PC-3 (cell line): Measurements from ENCODE around the gene RASAL1. TPM values are rescaled to one million over a fixed set of nuclear protein-coding genes. Genes with fewer than 3 reads are reported as not detected.
A peak's percentile ranks its signal among the peaks of the same experiment; 100 is the strongest.

Experiments
- ATAC-seq: fragments of 200-7000 bp; cut with Tn5 transposase; 2 replicates; pipeline ENCODE4 v1.9.1; 2020; ENCODE audit warnings: mild to moderate bottlenecking, moderate library complexity
- BruUV-seq: library from RNA; stranded (reverse); fragments of 400-500 nt; replicated peaks from 2 replicates; lab custom pipeline; 2021; lab: Mats Ljungman, UMichigan
- CTCF ChIA-PET: fragments of 300-600 bp; sonication (Branson Sonifier 250); formaldehyde crosslinking; loops from one replicate; lab custom pipeline; 2022; ENCODE audit warnings: antibody characterized with exemption; lab: Charles Lee
- POLR2A ChIA-PET: fragments of 300-600 bp; sonication (Branson Sonifier 250); formaldehyde crosslinking; loops from one replicate; lab custom pipeline; 2022; ENCODE audit warnings: antibody characterized with exemption; ENCODE audit not compliant: unreplicated experiment; lab: Charles Lee
- DNase-seq: peaks from one replicate; pipeline ENCODE4 v3.0.0-alpha.2; 2015
- H2AFZ ChIP-seq: fragments of 300-600 bp; sonication (generic); 2 replicates; pipeline ENCODE4 v1.6.0; 2016; ENCODE audit warnings: antibody characterized with exemption, low read length
- H3F3A ChIP-seq: fragments of 300-600 bp; sonication (generic); one replicate; pipeline ENCODE4 v1.6.0; 2017; ENCODE audit warnings: antibody characterized with exemption, low read length, control low read depth, mild to moderate bottlenecking; ENCODE audit not compliant: unreplicated experiment
- H3K27ac ChIP-seq: fragments of 300-600 bp; sonication (generic); 2 replicates; pipeline ENCODE4 v1.5.1; 2016; ENCODE audit warnings: mild to moderate bottlenecking, low read length
- H3K27me3 ChIP-seq: fragments of 300-600 bp; sonication (generic); 2 replicates; pipeline ENCODE4 v1.6.1; 2016; ENCODE audit warnings: low read length, mixed read lengths
- H3K36me3 ChIP-seq: fragments of 300-600 bp; sonication (generic); 2 replicates; pipeline ENCODE4 v1.6.1; 2016; ENCODE audit warnings: low read depth, mixed run types, low read length, mixed read lengths
- H3K4me1 ChIP-seq: fragments of 300-600 bp; sonication (generic); 2 replicates; pipeline ENCODE4 v1.5.1; 2016; ENCODE audit warnings: low read length; ENCODE audit not compliant: insufficient read depth
- H3K4me2 ChIP-seq: fragments of 300-600 bp; sonication (generic); 2 replicates; pipeline ENCODE4 v1.6.0; 2016; ENCODE audit warnings: low read length
- H3K4me3 ChIP-seq: fragments of 300-600 bp; sonication (generic); 2 replicates; pipeline ENCODE4 v1.5.1; 2016; ENCODE audit warnings: mild to moderate bottlenecking, low read length, mixed read lengths
- H3K79me2 ChIP-seq: fragments of 300-600 bp; sonication (generic); 2 replicates; pipeline ENCODE4 v1.6.1; 2017; ENCODE audit warnings: low read length, mixed read lengths
- H3K9ac ChIP-seq: fragments of 300-600 bp; sonication (generic); 2 replicates; pipeline ENCODE4 v1.6.0; 2016; ENCODE audit warnings: mild to moderate bottlenecking, low read length
- H3K9me2 ChIP-seq: fragments of 300-600 bp; sonication (generic); replicated peaks from 2 replicates; pipeline ENCODE4 v1.6.1; 2016; ENCODE audit warnings: mixed run types, low read length, mixed read lengths
- H3K9me3 ChIP-seq: fragments of 300-600 bp; sonication (generic); 2 replicates; pipeline ENCODE4 v1.6.1; 2016; ENCODE audit warnings: low read length, mixed read lengths
- H4K20me1 ChIP-seq: fragments of 300-600 bp; sonication (generic); 2 replicates; pipeline ENCODE4 v1.6.1; 2016; ENCODE audit warnings: low read length, mixed read lengths
- EZH2 ChIP-seq: fragments of 300-600 bp; sonication (generic); IDR thresholded peaks from one replicate; pipeline ENCODE4 v1.6.1; 2017; ENCODE audit warnings: antibody characterized with exemption, mild to moderate bottlenecking, low read length; ENCODE audit not compliant: unreplicated experiment
- EZH2phosphoT487 ChIP-seq: fragments of 300-600 bp; sonication (generic); IDR thresholded peaks from 2 replicates; pipeline ENCODE4 v1.6.1; 2018; ENCODE audit warnings: mild to moderate bottlenecking, antibody characterized with exemption, low read length, borderline replicate concordance
- intact Hi-C: fragments of 100-400 bp; cut with micrococcal nuclease; formaldehyde crosslinking; loops from 2 replicates; pipeline ENCODE4 v1.9.0; 2023
- total RNA-seq: library from RNA; depleted of rRNA; stranded (reverse); fragments of >200 nt; gene quantifications from 2 replicates; pipeline ENCODE4 v1.2.3, GENCODE V29; 2014
- TF ChIP-seq, protein P1 (sequence below): fragments of 300-600 bp; sonication (generic); conservative IDR thresholded peaks from 2 replicates; pipeline ENCODE4 v1.5.1; 2017; ENCODE audit warnings: antibody characterized with exemption, low read depth, mild to moderate bottlenecking, low read length

Gene RASAL1
- total RNA-seq, 1 experiment from 2014 or later, result 0.66 TPM

DNA sequence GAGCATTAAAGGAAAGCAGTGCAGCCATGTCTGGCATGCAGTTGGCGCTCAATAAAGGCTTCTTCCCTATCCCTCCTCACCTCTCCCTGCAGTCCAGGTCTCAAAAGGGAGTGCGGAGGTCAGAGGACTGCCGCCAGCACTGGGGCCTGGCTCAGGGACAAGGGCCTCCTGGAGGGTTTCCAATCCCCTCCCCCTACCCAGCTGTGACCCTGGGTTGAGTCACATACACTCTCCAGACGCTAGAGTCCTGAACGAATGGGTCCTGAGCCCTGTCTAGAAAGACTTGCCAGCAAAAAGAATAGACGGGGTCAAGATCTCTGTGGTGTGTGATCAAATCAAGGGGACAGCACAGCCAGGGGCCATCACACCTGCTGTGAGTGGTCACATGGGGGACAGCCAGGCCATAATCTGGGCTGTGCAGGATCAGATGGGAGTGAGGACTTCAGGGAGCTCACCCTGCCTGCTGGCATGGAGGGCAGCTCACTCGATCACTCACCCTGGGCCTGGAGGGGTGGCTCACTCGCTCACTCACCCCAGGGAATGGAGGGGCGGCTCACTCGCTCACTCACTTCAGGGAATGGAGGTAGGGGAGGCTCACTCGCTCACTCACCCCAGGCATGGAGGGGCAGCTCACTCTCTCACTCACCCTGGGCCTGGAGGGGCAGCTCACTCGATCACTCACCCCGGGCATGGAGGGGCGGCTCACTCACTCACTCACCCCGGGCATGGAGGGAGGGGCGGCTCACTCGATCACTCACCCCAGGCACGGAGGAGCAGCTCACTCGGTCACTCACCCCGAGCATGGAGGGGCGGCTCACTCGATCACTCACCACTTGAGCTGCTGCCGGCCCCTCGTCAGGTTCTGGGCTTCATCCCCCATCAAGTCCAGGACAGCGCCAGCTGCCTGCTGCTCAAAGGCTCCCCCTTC lies 26.8 kb upstream of the RASAL1 start:
- H3K79me2 ChIP-seq, result no peaks in the 10 kb centered on the region
- H3K4me3 ChIP-seq, result no peak overlapping the region
- no TSS peak for BruUV-seq
- H3K4me2 ChIP-seq, result no peak overlapping the region
- ATAC-seq (peak; percentile 52), DNase-seq (peak; percentile 49)
- ChIA-PET POLR2A (interaction anchor here (0.5 kb wide), 1 partner anchor 61 kb away, joined by 7 read pairs; no protein-coding TSS in a partner anchor), CTCF (no interaction called here)
- no peaks in the 10 kb centered on the region for H3K9me3 ChIP-seq
- peaks cover 15% of the 10 kb centered on the region; the same call in 1 of the 2 replicates for H4K20me1 ChIP-seq
- no peak overlapping the region for H3K9ac ChIP-seq
- intact Hi-C loops, result no loop called here
- H3K36me3 ChIP-seq, result peaks cover 82% of the 10 kb centered on the region
- no peaks in the 10 kb centered on the region for H3K27me3 ChIP-seq
- TF ChIP-seq EZH2phosphoT487 (no peak), EZH2 (no peak)
- TF ChIP-seq, protein P1, sequence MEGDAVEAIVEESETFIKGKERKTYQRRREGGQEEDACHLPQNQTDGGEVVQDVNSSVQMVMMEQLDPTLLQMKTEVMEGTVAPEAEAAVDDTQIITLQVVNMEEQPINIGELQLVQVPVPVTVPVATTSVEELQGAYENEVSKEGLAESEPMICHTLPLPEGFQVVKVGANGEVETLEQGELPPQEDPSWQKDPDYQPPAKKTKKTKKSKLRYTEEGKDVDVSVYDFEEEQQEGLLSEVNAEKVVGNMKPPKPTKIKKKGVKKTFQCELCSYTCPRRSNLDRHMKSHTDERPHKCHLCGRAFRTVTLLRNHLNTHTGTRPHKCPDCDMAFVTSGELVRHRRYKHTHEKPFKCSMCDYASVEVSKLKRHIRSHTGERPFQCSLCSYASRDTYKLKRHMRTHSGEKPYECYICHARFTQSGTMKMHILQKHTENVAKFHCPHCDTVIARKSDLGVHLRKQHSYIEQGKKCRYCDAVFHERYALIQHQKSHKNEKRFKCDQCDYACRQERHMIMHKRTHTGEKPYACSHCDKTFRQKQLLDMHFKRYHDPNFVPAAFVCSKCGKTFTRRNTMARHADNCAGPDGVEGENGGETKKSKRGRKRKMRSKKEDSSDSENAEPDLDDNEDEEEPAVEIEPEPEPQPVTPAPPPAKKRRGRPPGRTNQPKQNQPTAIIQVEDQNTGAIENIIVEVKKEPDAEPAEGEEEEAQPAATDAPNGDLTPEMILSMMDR, result no peak
- H3K9me2 ChIP-seq, result no peaks in the 10 kb centered on the region
- peaks cover 9% of the 10 kb centered on the region for H3K4me1 ChIP-seq
- no peaks in the 10 kb centered on the region for H3F3A ChIP-seq
- no peak overlapping the region for H2AFZ ChIP-seq
- H3K27ac ChIP-seq, result no peak overlapping the region

DNA sequence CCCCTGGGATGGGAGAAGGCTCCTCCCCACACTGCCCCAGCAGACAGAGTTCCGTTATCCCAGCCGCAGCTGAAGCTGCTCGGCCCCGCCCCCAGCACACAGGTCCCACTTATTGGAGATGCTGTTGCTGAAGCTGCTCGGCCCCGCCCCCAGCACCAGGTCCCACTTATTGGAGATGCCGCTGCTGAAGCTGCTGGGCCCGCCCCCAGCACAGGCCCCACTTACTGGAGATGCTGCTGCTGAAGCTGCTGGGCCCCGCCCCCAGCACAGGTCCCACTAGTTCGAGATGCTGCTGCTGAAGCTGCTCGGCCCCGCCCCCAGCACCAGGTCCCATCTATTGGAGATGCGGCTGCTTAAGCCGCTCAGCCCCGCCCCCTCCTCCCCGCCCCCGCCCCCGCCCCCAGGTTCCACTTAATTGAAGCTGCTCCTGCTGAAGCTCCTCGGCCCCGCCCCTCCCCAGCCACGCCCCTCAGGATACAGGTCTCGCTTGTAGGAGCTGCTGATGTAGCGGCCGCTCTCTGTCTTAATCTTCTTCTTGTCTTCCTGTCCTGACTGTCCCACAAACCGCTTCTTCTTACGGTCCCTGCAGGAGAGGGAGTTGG lies 26.0 kb upstream of the RASAL1 start:
- POLR2A ChIA-PET, result no interaction called here

More for the DNA sequence above, 26.0 kb upstream of the RASAL1 start:
- H3K9me2 ChIP-seq, result no peaks in the 10 kb centered on the region
- H3K4me3 ChIP-seq, result no peak overlapping the region
- peaks cover 9% of the 10 kb centered on the region for H3K4me1 ChIP-seq
- DNase-seq (peak; percentile 24), ATAC-seq (no peak)
- peaks cover 76% of the 10 kb centered on the region for H3K36me3 ChIP-seq
- BruUV-seq, result no TSS peak
- H3K4me2 ChIP-seq, result no peak overlapping the region
- no peaks in the 10 kb centered on the region for H3K27me3 ChIP-seq
- H3F3A ChIP-seq, result no peaks in the 10 kb centered on the region
- H3K79me2 ChIP-seq, result no peaks in the 10 kb centered on the region
- H3K9ac ChIP-seq, result no peak overlapping the region
- H2AFZ ChIP-seq, result no peak overlapping the region
- intact Hi-C loops, result no loop called here
- CTCF ChIA-PET, result no interaction called here
- no peaks in the 10 kb centered on the region for H3K9me3 ChIP-seq
- H4K20me1 ChIP-seq, result peaks cover 15% of the 10 kb centered on the region; the same call in 1 of the 2 replicates
- H3K27ac ChIP-seq, result no peak overlapping the region
- TF ChIP-seq, protein P1, result no peak
- TF ChIP-seq EZH2phosphoT487 (no peak), EZH2 (no peak)
